CD4-positive, alpha-beta T cell (primary cell): Measurements from ENCODE around the gene RSKR. TPM values are rescaled to one million over a fixed set of nuclear protein-coding genes. Genes with fewer than 3 reads are reported as not detected.

Experiments used
- ATAC-seq: fragments of 200-7000 bp; cut with Tn5 transposase; one replicate; pipeline ENCODE4 v1.10.0; 2022; ENCODE audit warnings: mild to moderate bottlenecking; ENCODE audit not compliant: poor library complexity
- CTCF ChIA-PET: fragments of 350-600 bp; sonication (Branson Sonifier 250); formaldehyde crosslinking; loops from one replicate; lab custom pipeline; 2021; ENCODE audit warnings: antibody characterized with exemption, inconsistent platforms; lab: Charles Lee
- POLR2A ChIA-PET: fragments of 350-600 bp; sonication (Branson Sonifier 250); formaldehyde crosslinking; loops from one replicate; lab custom pipeline; 2021; ENCODE audit warnings: antibody characterized with exemption, inconsistent platforms; lab: Charles Lee
- DNase-seq, 14 experiments: peaks; one replicate each; pipeline ENCODE4 v3.0.0-alpha.2; 2013 to 2020; ENCODE audit warnings: mixed read lengths in 2 of 14
- H3K27ac ChIP-seq, 2 donors: one replicate each; pipeline versions ENCODE4 v1.5.1 to v1.7.0; 2013; ENCODE audit warnings: low read length in 2 of 2, low read depth in 1 of 2, mild to moderate bottlenecking in 1 of 2
- H3K27me3 ChIP-seq, 2 experiments: 1 replicate in 1 of 2; 2 replicates in 1 of 2; pipeline versions ENCODE4 v1.6.1 to v1.7.0; 2013; ENCODE audit warnings: low read length in 2 of 2, control low read depth in 1 of 2, mild to moderate bottlenecking in 1 of 2, moderate library complexity in 1 of 2; ENCODE audit not compliant: insufficient read depth in 2 of 2, control insufficient read depth in 1 of 2
- H3K36me3 ChIP-seq: one replicate; pipeline ENCODE4 v1.6.1; 2013; ENCODE audit warnings: low read length, control low read depth; ENCODE audit not compliant: insufficient read depth
- H3K4me1 ChIP-seq: one replicate; pipeline ENCODE4 v1.6.1; 2013; ENCODE audit warnings: low read length, control low read depth; ENCODE audit not compliant: insufficient read depth
- H3K4me3 ChIP-seq: one replicate; pipeline ENCODE4 v1.5.1; 2013; ENCODE audit warnings: mild to moderate bottlenecking, low read length, moderate library complexity
- H3K9me3 ChIP-seq, 2 experiments: 1 replicate in 1 of 2; 2 replicates in 1 of 2; pipeline versions ENCODE4 v1.6.1 to v1.7.0; 2013; ENCODE audit warnings: low read length in 2 of 2, mild to moderate bottlenecking in 2 of 2, control low read depth in 1 of 2, moderate library complexity in 1 of 2; ENCODE audit not compliant: control insufficient read depth in 1 of 2, insufficient read depth in 1 of 2
- H3K27ac Mint-ChIP-seq: one replicate; pipeline ENCODE4 v1.8.0; 2020; ENCODE audit warnings: mixed read lengths
- H3K27me3 Mint-ChIP-seq: one replicate; pipeline ENCODE4 v1.8.0; 2021; ENCODE audit warnings: mixed read lengths
- H3K36me3 Mint-ChIP-seq: one replicate; pipeline ENCODE4 v1.8.0; 2021; ENCODE audit warnings: low read depth, mixed read lengths
- H3K4me1 Mint-ChIP-seq: one replicate; pipeline ENCODE4 v1.8.0; 2021; ENCODE audit warnings: low read depth, mixed read lengths
- H3K4me3 Mint-ChIP-seq: one replicate; pipeline ENCODE4 v1.8.0; 2020; ENCODE audit warnings: mild to moderate bottlenecking, mixed read lengths
- H3K9me3 Mint-ChIP-seq: one replicate; pipeline ENCODE4 v1.8.0; 2020; ENCODE audit warnings: mixed read lengths
- intact Hi-C, 2 experiments: fragments of 100-400 bp; cut with DNase I in 1 of 2; cut with micrococcal nuclease in 1 of 2; formaldehyde crosslinking; loops; one replicate each; pipeline versions ENCODE4 v1.15.1 to v1.9.0; 2023 to 2025; cut with DNase I, micrococcal nuclease
- total RNA-seq, 174 experiments: library from RNA in 2 of 174; stranded (reverse) in 2 of 174; gene quantifications; one replicate each; pipeline ENCODE4 v1.2.3 and lab custom pipeline; 2021 to 2026
- TF ChIP-seq, protein P1 (sequence below): fragments of 200-600 bp; IDR thresholded peaks from one replicate; pipeline ENCODE4 v1.8.0; 2022; ENCODE audit warnings: antibody characterized with exemption, mild to moderate bottlenecking

RSKR gene
- total RNA-seq, 2 experiments from 2014 or later: 13.7 to 14.8 TPM

GRCh38 chr17:28646039-28646754 is 32.2 kb upstream of the RSKR start:
- peaks cover 38% of the 10 kb centered on the region for H3K4me1 Mint-ChIP-seq
- Histone ChIP-seq H3K4me1 (peaks cover 50% of the 10 kb centered on the region), H3K36me3 (peaks cover 41% of the 10 kb centered on the region), H3K4me3 (no peak overlapping the region), H3K27me3 (no peaks in the 10 kb centered on the region), H3K9me3 (no peaks in the 10 kb centered on the region), H3K27ac (peak overlapping the region; percentile 76 to 96)
- peak overlapping the region; percentile 93 for H3K4me3 Mint-ChIP-seq
- H3K27ac Mint-ChIP-seq: peak overlapping the region; percentile 96
- ChIA-PET POLR2A (interaction anchor here (0.6 to 8.1 kb wide), 11 partner anchors 12 to 1458 kb away, joined by 3 to 115 read pairs (median 5); partner anchors contain the start of genes PHF12, PROCA1, RPL23A and SDF2), CTCF (interaction anchor here (0.8 to 3.7 kb wide), 12 partner anchors 11 to 471 kb away, joined by 3 to 34 read pairs (median 10); partner anchors contain the start of genes PROCA1, RPL23A, SDF2 and SUPT6H)
- no peaks in the 10 kb centered on the region for H3K27me3 Mint-ChIP-seq
- H3K36me3 Mint-ChIP-seq: peaks cover 76% of the 10 kb centered on the region
- DNase-seq (peak in 4 of 14 experiments; percentile 9 to 43 (median 26)), ATAC-seq (no peak)
- intact Hi-C loops: loop anchor here (1.0 to 10.0 kb wide), 7 partner anchors 66 to 471 kb away; partner anchors contain the start of genes PROCA1 (in 2 of the 2), IFT20 (in 1 of the 2), NEK8 (in 1 of the 2) and PHF12 (in 1 of the 2)
- no peaks in the 10 kb centered on the region for H3K9me3 Mint-ChIP-seq
- TF ChIP-seq, protein P1, sequence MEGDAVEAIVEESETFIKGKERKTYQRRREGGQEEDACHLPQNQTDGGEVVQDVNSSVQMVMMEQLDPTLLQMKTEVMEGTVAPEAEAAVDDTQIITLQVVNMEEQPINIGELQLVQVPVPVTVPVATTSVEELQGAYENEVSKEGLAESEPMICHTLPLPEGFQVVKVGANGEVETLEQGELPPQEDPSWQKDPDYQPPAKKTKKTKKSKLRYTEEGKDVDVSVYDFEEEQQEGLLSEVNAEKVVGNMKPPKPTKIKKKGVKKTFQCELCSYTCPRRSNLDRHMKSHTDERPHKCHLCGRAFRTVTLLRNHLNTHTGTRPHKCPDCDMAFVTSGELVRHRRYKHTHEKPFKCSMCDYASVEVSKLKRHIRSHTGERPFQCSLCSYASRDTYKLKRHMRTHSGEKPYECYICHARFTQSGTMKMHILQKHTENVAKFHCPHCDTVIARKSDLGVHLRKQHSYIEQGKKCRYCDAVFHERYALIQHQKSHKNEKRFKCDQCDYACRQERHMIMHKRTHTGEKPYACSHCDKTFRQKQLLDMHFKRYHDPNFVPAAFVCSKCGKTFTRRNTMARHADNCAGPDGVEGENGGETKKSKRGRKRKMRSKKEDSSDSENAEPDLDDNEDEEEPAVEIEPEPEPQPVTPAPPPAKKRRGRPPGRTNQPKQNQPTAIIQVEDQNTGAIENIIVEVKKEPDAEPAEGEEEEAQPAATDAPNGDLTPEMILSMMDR: no peak

DNA sequence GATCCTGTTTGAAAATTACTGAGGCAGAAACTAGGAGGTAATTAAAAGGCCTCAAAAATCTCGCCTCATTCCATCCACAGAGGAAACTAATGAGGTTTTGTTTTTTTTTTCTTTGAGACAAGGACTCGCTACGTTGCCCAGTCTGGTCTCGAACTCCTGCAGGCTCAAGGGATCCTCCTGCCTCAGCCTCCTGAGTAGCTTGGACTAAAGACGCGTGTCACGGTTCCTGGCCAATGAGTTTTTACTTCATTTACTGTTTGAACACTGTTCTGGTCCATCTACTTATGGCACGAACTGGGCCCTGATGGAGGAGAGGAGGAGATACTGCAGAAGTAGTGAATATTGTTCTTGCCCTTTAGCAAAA is 31.6 kb upstream of the RSKR start:
- Histone ChIP-seq H3K36me3 (peaks cover 41% of the 10 kb centered on the region), H3K9me3 (no peaks in the 10 kb centered on the region), H3K4me1 (peaks cover 50% of the 10 kb centered on the region), H3K27me3 (no peaks in the 10 kb centered on the region), H3K27ac (peak overlapping the region; percentile 76 to 96), H3K4me3 (peak overlapping the region; percentile 83)
- no peak for ATAC-seq
- CTCF ChIA-PET: interaction anchor here (0.9 to 3.7 kb wide), 7 partner anchors 16 to 478 kb away, joined by 3 to 27 read pairs (median 10); partner anchors contain the start of genes RPL23A, SDF2 and SUPT6H
- peaks cover 78% of the 10 kb centered on the region for H3K36me3 Mint-ChIP-seq
- H3K4me1 Mint-ChIP-seq: peaks cover 38% of the 10 kb centered on the region
- peak overlapping the region; percentile 93 for H3K4me3 Mint-ChIP-seq
- no peak for DNase-seq
- H3K27ac Mint-ChIP-seq: peak overlapping the region; percentile 96
- POLR2A ChIA-PET: interaction anchor here (0.6 to 8.1 kb wide), 18 partner anchors 10 to 649 kb away, joined by 3 to 115 read pairs (median 6); partner anchors contain the start of genes ALDOC, IFT20, NEK8 and NUFIP2
- intact Hi-C loops: loop anchor here (2.0 to 10.0 kb wide), 7 partner anchors 47 to 472 kb away; partner anchors contain the start of genes PROCA1 (in 2 of the 2), IFT20 (in 1 of the 2), NEK8 (in 1 of the 2) and PHF12 (in 1 of the 2)
- TF ChIP-seq, protein P1: no peak
- no peaks in the 10 kb centered on the region for H3K9me3 Mint-ChIP-seq
- no peaks in the 10 kb centered on the region for H3K27me3 Mint-ChIP-seq

DNA sequence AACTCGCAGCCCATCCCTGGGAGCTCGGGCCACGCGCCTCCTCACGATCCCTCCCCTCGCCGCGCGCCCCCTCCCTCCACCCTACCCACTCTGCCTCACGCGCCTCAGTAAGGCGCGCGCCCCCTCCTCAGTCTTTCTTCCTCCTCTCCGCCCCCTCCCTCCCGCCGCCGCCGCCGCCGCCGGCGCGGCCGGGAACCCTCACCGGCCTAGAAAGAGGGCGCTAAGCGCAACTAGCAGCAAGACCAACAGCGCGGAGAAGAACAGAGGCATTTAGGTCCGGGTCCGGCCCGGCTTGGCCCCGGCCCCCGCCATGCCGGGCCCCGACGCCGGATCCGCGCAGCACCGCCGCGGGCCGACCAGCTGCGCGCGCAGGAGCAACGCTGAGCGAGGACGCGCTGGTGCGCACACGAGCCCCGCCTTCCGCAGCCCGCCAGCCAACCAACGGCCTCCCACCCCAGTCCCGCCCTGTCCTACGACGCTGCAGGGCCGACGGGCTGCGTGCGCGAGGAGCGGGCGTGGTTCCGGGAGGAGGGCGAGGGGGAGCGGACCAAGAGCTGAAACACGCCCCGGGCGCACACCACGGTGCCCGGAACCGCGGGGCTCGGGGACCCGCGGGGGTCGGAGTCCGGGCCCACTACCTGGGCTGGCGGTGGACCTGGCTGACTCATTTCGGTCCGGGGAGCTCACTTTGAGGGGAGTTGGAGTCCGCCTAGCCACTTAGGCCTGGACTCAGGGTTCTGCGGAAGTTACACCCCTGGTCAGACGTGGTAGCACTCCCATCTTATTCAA is 31.0 kb upstream of the RSKR start, which contains the start of gene BLTP2:
Gene BLTP2, minus strand, starts transcription at position 372 of the 789 bp plus-strand sequence. Its CDS starts 102 bp downstream, at position 270.
- Mint-ChIP-seq H3K4me1 (peaks cover 38% of the 10 kb centered on the region), H3K9me3 (no peaks in the 10 kb centered on the region), H3K27ac (peak within 1 kb of the TSS; percentile 96), H3K4me3 (peak within 1 kb of the TSS; percentile 93), H3K36me3 (peaks cover 79% of the 10 kb centered on the region), H3K27me3 (no peaks in the 10 kb centered on the region)
- POLR2A ChIA-PET: interaction anchor here (0.6 to 8.1 kb wide), 21 partner anchors 9 to 649 kb away, joined by 3 to 115 read pairs (median 4); partner anchors contain the start of genes ALDOC, IFT20, NEK8 and NUFIP2
- Histone ChIP-seq H3K36me3 (peaks cover 45% of the 10 kb centered on the region), H3K9me3 (no peaks in the 10 kb centered on the region), H3K27me3 (no peaks in the 10 kb centered on the region), H3K27ac (peak within 1 kb of the TSS; percentile 76 to 96), H3K4me3 (peak within 1 kb of the TSS; percentile 94), H3K4me1 (peaks cover 50% of the 10 kb centered on the region)
- intact Hi-C loops: loop anchor here (2.0 to 10.0 kb wide), 8 partner anchors 46 to 472 kb away; partner anchors contain the start of genes PROCA1 (in 2 of the 2), ALDOC (in 1 of the 2), IFT20 (in 1 of the 2) and NEK8 (in 1 of the 2)
- peak; percentile 90 to 99 (median 96) for DNase-seq
- TF ChIP-seq, protein P1: no peak
- peak; percentile 96 for ATAC-seq
- CTCF ChIA-PET: interaction anchor here (0.9 to 3.7 kb wide), 5 partner anchors 17 to 479 kb away, joined by 3 to 27 read pairs (median 3); partner anchors contain the start of genes ALDOC, SDF2 and SUPT6H
